ENCODE results near the gene NFE2. TPM values are rescaled to one million over a fixed set of nuclear protein-coding genes. Genes with fewer than 3 reads are reported as not detected.

The NFE2 gene
- total and polyA plus RNA-seq, 2 of the 8 experiments (the other 6 are each of a cell fraction or from before 2014, with no cell fraction given) = 2.0 to 6.1 TPM

DNA sequence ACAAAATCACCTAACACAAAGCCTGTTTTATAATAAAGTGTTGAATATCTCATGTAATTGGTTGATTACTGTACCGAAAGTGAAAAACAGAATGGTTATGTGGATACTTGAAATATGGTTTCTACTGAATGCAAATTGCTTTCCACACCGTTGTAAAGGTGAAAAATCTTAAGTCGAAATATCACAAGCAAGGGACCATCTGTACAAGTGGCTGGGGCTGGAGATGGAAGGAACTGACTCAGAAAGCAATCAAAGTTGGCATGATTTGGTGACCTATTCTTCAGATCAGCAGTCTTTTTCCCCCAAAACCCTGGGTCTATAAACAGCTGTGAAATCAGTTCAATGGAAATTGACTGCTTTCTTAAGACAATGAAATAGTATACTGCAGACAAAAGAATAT is 24.4 kb downstream of the NFE2 start:
- H4K20me1 ChIP-seq (replicated peaks in 1 of 2; ENCODE audit: control insufficient read depth in 1 of 2, insufficient read depth in 2 of 2, low read length in 2 of 2) = peaks cover 3 to 6% of the 10 kb centered on the region in 2 experiments
- no peak overlapping the region for H4K91ac ChIP-seq (replicated peaks; ENCODE audit: insufficient read length, low read length)
- no peak overlapping the region for H3K4me3 ChIP-seq (ENCODE audit: extremely low read depth in 1 of 4, insufficient read depth in 2 of 4, low read depth in 3 of 4, low read length in 4 of 4)
- H3K23me2 ChIP-seq (ENCODE audit: low read depth, low read length) = peaks cover 6% of the 10 kb centered on the region
- H2AK5ac ChIP-seq (ENCODE audit: low read depth, low read length) = no peak overlapping the region
- CTCF ChIA-PET (ENCODE audit: partially characterized antibody) = interaction anchor here (0.9 to 12.3 kb wide), 6 partner anchors 12 to 60 kb away, joined by 3 to 90 read pairs (median 4); no protein-coding TSS in a partner anchor
- DNase-seq (ENCODE audit: low read depth in 1 of 2, low spot score in 2 of 2) (no peak), FAIRE-seq (no peak)
- H3K79me2 ChIP-seq (ENCODE audit: control insufficient read depth in 1 of 2, insufficient read depth in 2 of 2, low read length in 2 of 2) = peaks cover 13 to 68% of the 10 kb centered on the region in 2 experiments
- peaks cover 4% of the 10 kb centered on the region for H3K79me1 ChIP-seq (ENCODE audit: low read depth, low read length)
- peaks cover under 1 to 32% (median 8%) of the 10 kb centered on the region in 4 experiments; a peak in 7 of 8 replicates for H3K36me3 ChIP-seq (ENCODE audit: control insufficient read depth in 2 of 4, insufficient read depth in 4 of 4, low read length in 3 of 4)
- H3K27ac ChIP-seq (ENCODE audit: low read depth, low read length) = no peak overlapping the region
- 94% methylated on average over 3 of the region's 3 CpGs; no CpG with 5 or more reads in 1 of the 2 experiments for WGBS, 2 experiments (ENCODE audit: extremely low coverage in 1 of 2, insufficient coverage in 1 of 2, insufficient read length in 1 of 2, insufficient replicate concordance in 2 of 2, low coverage in 1 of 2, low lambda C conversion rate in 2 of 2, missing lambda C conversion rate in 1 of 2)
- H2BK20ac ChIP-seq (ENCODE audit: low read length) = no peak overlapping the region
- no peak overlapping the region for H2BK12ac ChIP-seq (ENCODE audit: low read depth, low read length)
- no peak overlapping the region for H2BK120ac ChIP-seq (replicated peaks; ENCODE audit: low read depth, low read length)
- H3K9ac ChIP-seq (replicated peaks in 1 of 4; ENCODE audit: extremely low read depth in 1 of 4, low read depth in 3 of 4, low read length in 3 of 4) = no peak overlapping the region; a peak in 1 of 7 replicates
- H3K9me3 ChIP-seq (ENCODE audit: insufficient read depth in 2 of 2, low read depth in 1 of 2, low read length in 1 of 2) = no peaks in the 10 kb centered on the region
- no peak overlapping the region for H2BK5ac ChIP-seq (ENCODE audit: low read depth, low read length)
- H3K4me1 ChIP-seq (replicated peaks in 1 of 4; ENCODE audit: control insufficient read depth in 3 of 4, insufficient read depth in 4 of 4, low read length in 3 of 4) = peaks cover 0 to 6% (median 4%) of the 10 kb centered on the region in 4 experiments; a peak in 5 of 7 replicates
- H4K5ac ChIP-seq (ENCODE audit: insufficient read length, low read depth, low read length) = no peak overlapping the region
- no peak overlapping the region for H3K23ac ChIP-seq (ENCODE audit: insufficient read length)
- no peak overlapping the region for H2BK15ac ChIP-seq (ENCODE audit: low read length)
- no peak overlapping the region for H3K18ac ChIP-seq (ENCODE audit: extremely low read depth, low read length)
- POLR2A ChIA-PET (ENCODE audit: partially characterized antibody) = interaction anchor here (0.7 to 44.8 kb wide), 5 partner anchors 9 to 1176 kb away, joined by 3 to 1006 read pairs (median 53); no protein-coding TSS in a partner anchor
- H4K8ac ChIP-seq (ENCODE audit: extremely low read depth, insufficient read depth, low read length) = no peak overlapping the region
- no peaks in the 10 kb centered on the region for H3K27me3 ChIP-seq (replicated peaks in 1 of 4; ENCODE audit: control insufficient read depth in 3 of 4, extremely low read depth in 1 of 4, insufficient read depth in 3 of 4, low read length in 3 of 4)
- no peak overlapping the region for H3K4ac ChIP-seq (replicated peaks; ENCODE audit: insufficient read length, low read depth, low read length)
- no peak overlapping the region for H2AFZ ChIP-seq (ENCODE audit: low read length)
- no peak overlapping the region for H3K4me2 ChIP-seq (ENCODE audit: insufficient read depth in 1 of 2, low read depth in 2 of 2, low read length in 2 of 2)
- no peak overlapping the region for H3K14ac ChIP-seq (ENCODE audit: insufficient read length)
- H3K56ac ChIP-seq (replicated peaks; ENCODE audit: insufficient read length, low read depth, low read length) = no peak overlapping the region
- no peak for TF ChIP-seq EGR1 (IDR thresholded peaks at IDR 0.05; ENCODE audit: borderline replicate concordance, low read depth, low read length)
- no peak for TF ChIP-seq POU5F1 (IDR thresholded peaks at IDR 0.05; ENCODE audit: low read depth, low read length)
- no peak for TF ChIP-seq HDAC2 (IDR thresholded peaks at IDR 0.05; ENCODE audit: borderline replicate concordance in 1 of 2, low read depth in 2 of 2, low read length in 2 of 2)
- no peak for TF ChIP-seq SIN3A (conservative IDR thresholded peaks at IDR 0.05 in 1 of 2, IDR thresholded peaks at IDR 0.05 in 1 of 2; ENCODE audit: low read depth in 1 of 2, low read length in 2 of 2)
- no peak for TF ChIP-seq SUZ12 (IDR thresholded peaks at IDR 0.05; ENCODE audit: low read length)
- TF ChIP-seq BRCA1 (IDR thresholded peaks at IDR 0.05; ENCODE audit: low read depth, low read length) = no peak
- TF ChIP-seq RBBP5 (IDR thresholded peaks at IDR 0.05; ENCODE audit: borderline replicate concordance, low read depth, low read length) = no peak
- TF ChIP-seq SP4 (IDR thresholded peaks at IDR 0.05; ENCODE audit: low read length) = no peak
- no peak for TF ChIP-seq GTF2F1 (IDR thresholded peaks at IDR 0.05; ENCODE audit: borderline replicate concordance, low read depth, low read length)
- TF ChIP-seq ZNF274 (IDR thresholded peaks at IDR 0.05; ENCODE audit: borderline replicate concordance, extremely low read depth, low read length) = no peak
- TF ChIP-seq EP300 (IDR thresholded peaks at IDR 0.05; ENCODE audit: borderline replicate concordance in 1 of 2, low read depth in 2 of 2, low read length in 2 of 2) = no peak
- no peak for TF ChIP-seq TEAD4 (IDR thresholded peaks at IDR 0.05; ENCODE audit: low read depth, low read length)
- TF ChIP-seq SAP30 (IDR thresholded peaks at IDR 0.05; ENCODE audit: insufficient read depth, insufficient replicate concordance, low read length) = no peak

Data from H1 (cell line).